Left hindlimb (tissue), 1 donor: ENCODE data around the gene CLEC9A.
A peak's percentile ranks its signal among the peaks of the same experiment; 100 is the strongest.

Experiments
- DNase-seq: peaks from one replicate; pipeline ENCODE4 v3.0.0-alpha.2; 2018

Gene CLEC9A

GRCh38 chr12:10067942-10068341 lies 37.5 kb downstream of the CLEC9A start:
- DNase-seq: no peak

- no peak for DNase-seq
Measured at GRCh38 chr12:10068644-10069043, 38.2 kb downstream of the CLEC9A start.

- DNase-seq: no peak
Measured at GRCh38 chr12:10069099-10069498, 38.6 kb downstream of the CLEC9A start.

GRCh38 chr12:10069976-10070375 lies 39.5 kb downstream of the CLEC9A start:
- no peak for DNase-seq

- DNase-seq: no peak
Measured at GRCh38 chr12:10070380-10070779, 39.9 kb downstream of the CLEC9A start.

GRCh38 chr12:10072131-10072530 lies 41.6 kb downstream of the CLEC9A start:
- DNase-seq: no peak

GRCh38 chr12:10073261-10073660 lies 42.8 kb downstream of the CLEC9A start:
- no peak for DNase-seq

- no peak for DNase-seq
Measured at GRCh38 chr12:10075451-10075850, 45.0 kb downstream of the CLEC9A start.

GRCh38 chr12:10082117-10082874 lies 51.8 kb downstream of the CLEC9A start:
- DNase-seq: no peak

- no peak for DNase-seq
Measured at GRCh38 chr12:10084733-10085132, 54.3 kb downstream of the CLEC9A start.

GRCh38 chr12:10086387-10086786 lies 55.9 kb downstream of the CLEC9A start:
- no peak for DNase-seq

GRCh38 chr12:10088031-10088430 lies 57.5 kb downstream of the CLEC9A start:
- no peak for DNase-seq

GRCh38 chr12:10088955-10089900 lies 58.7 kb downstream of the CLEC9A start:
- DNase-seq: no peak

GRCh38 chr12:10094646-10095395 lies 64.3 kb downstream of the CLEC9A start:
- DNase-seq: no peak

GRCh38 chr12:10095971-10096370 lies 65.5 kb downstream of the CLEC9A start:
- DNase-seq: no peak

GRCh38 chr12:10097521-10097920 lies 67.0 kb downstream of the CLEC9A start:
- DNase-seq: no peak

- peak; percentile 44 for DNase-seq
Measured at GRCh38 chr12:10098791-10099190, 68.3 kb downstream of the CLEC9A start, which contains the start of gene CLEC1A. Gene CLEC1A (minus strand): TSS chr12:10098985. CDS start chr12:10098922, 63 bp downstream.

GRCh38 chr12:10101042-10101579 lies 70.6 kb downstream of the CLEC9A start:
- DNase-seq: peak; percentile 76

- DNase-seq: no peak
Measured at GRCh38 chr12:10101648-10102220, 71.3 kb downstream of the CLEC9A start.

GRCh38 chr12:10102322-10102721 lies 71.8 kb downstream of the CLEC9A start:
- no peak for DNase-seq

GRCh38 chr12:10110256-10110844 lies 79.9 kb downstream of the CLEC9A start:
- no peak for DNase-seq

GRCh38 chr12:10111451-10111850 lies 81.0 kb downstream of the CLEC9A start:
- no peak for DNase-seq
